ENCODE measurements around the gene HLA-E.
"Not testable (repeated sequence)": the region's sequence is repeated elsewhere in the genome, so short reads cannot be mapped to it uniquely, and the experiment has no call there.

The HLA-E gene

DNA sequence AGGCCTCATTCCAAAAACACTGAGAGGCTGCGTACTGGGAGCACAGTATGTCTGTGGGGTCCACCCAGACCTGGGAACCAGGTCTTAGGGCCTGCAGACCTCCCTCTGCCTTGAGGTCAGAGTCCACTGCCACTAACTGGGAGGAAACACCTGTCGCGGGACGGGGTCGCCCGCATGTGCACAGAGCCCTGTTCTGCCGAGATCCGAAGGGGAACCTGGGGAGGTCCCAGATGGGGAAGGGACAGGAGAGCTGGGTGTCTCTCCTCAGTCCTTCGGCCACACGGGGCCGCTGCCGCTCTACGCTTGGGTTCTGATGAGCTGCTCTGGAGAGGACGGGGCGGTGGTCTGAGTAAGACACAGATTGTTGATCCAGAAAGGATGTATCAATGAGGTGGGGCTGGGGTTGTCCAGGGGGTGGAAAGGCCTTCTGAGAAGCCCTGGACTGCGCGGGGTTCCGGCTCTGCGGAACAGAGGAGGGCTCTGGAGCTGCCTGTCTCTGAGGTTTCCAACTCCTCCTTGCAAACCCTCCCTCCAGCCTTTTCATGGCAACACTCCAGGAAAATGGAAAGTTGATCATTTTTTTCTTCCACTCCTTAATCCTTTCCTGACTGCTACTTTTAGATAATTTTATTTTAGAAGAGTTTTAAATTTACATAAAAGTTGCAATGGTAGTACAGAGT lies 7.2 kb upstream of the HLA-E start:
- no CpG with 5 or more reads among the region's 19 CpGs for WGBS (ENCODE audit: extremely low coverage, insufficient coverage, low lambda C conversion rate)
- peaks cover 11% of the 10 kb centered on the region for H3K27me3 ChIP-seq (ENCODE audit: insufficient read depth, low read length, poor library complexity)

GRCh38 chr6:30483677-30484279 lies 5.5 kb upstream of the HLA-E start:
- Histone ChIP-seq H2BK120ac (ENCODE audit: low read depth, low read length) (no peak overlapping the region), H3K36me3 (ENCODE audit: control insufficient read depth, insufficient read depth, low read length) (no peaks in the 10 kb centered on the region), H4K5ac (ENCODE audit: low read length) (no peak overlapping the region), H2BK5ac (ENCODE audit: low read length) (no peak overlapping the region), H3K56ac (ENCODE audit: low read length) (no peak overlapping the region), H3K4me3 (ENCODE audit: low read length) (no peak overlapping the region), H3K9ac (ENCODE audit: low read length) (no peak overlapping the region), H2BK15ac (replicated peaks; ENCODE audit: low read depth) (no peak overlapping the region), H3K23ac (ENCODE audit: low read length) (no peak overlapping the region), H3K4ac (ENCODE audit: low read depth, low read length) (no peak overlapping the region), H3K27ac (ENCODE audit: low read depth, low read length) (no peak overlapping the region), H3K79me1 (ENCODE audit: low read length) (no peaks in the 10 kb centered on the region), H4K8ac (ENCODE audit: low read depth, low read length) (no peak overlapping the region), H3K79me2 (ENCODE audit: control insufficient read depth, insufficient read depth, low read length) (no peaks in the 10 kb centered on the region), H3K4me2 (ENCODE audit: low read length) (no peak overlapping the region), H2AK5ac (ENCODE audit: low read length) (no peak overlapping the region), H3K18ac (ENCODE audit: low read length) (no peak overlapping the region), H3K4me1 (ENCODE audit: control insufficient read depth, low read depth, low read length) (no peaks in the 10 kb centered on the region), H3K27me3 (ENCODE audit: insufficient read depth, low read length, poor library complexity) (peaks cover 11% of the 10 kb centered on the region)
- no CpG with 5 or more reads among the region's 7 CpGs for WGBS (ENCODE audit: extremely low coverage, insufficient coverage, low lambda C conversion rate)
- peak; percentile 50 for DNase-seq

More for the DNA sequence above, 7.2 kb upstream of the HLA-E start:
- H4K5ac ChIP-seq (ENCODE audit: low read length); H2AK5ac ChIP-seq (ENCODE audit: low read length); H3K79me2 ChIP-seq (ENCODE audit: control insufficient read depth, insufficient read depth, low read length); H3K18ac ChIP-seq (ENCODE audit: low read length); H3K79me1 ChIP-seq (ENCODE audit: low read length); H3K9ac ChIP-seq (ENCODE audit: low read length); H3K27ac ChIP-seq (ENCODE audit: low read depth, low read length); H3K36me3 ChIP-seq (ENCODE audit: control insufficient read depth, insufficient read depth, low read length); H3K4me2 ChIP-seq (ENCODE audit: low read length); H2BK120ac ChIP-seq (ENCODE audit: low read depth, low read length); H3K4me3 ChIP-seq (ENCODE audit: low read length); H4K8ac ChIP-seq (ENCODE audit: low read depth, low read length); H2BK15ac ChIP-seq (replicated peaks; ENCODE audit: low read depth); H3K56ac ChIP-seq (ENCODE audit: low read length); H3K4ac ChIP-seq (ENCODE audit: low read depth, low read length); H3K4me1 ChIP-seq (ENCODE audit: control insufficient read depth, low read depth, low read length); H3K23ac ChIP-seq (ENCODE audit: low read length); H2BK5ac ChIP-seq (ENCODE audit: low read length): not testable (repeated sequence)
- peak; percentile 89 for DNase-seq

DNA sequence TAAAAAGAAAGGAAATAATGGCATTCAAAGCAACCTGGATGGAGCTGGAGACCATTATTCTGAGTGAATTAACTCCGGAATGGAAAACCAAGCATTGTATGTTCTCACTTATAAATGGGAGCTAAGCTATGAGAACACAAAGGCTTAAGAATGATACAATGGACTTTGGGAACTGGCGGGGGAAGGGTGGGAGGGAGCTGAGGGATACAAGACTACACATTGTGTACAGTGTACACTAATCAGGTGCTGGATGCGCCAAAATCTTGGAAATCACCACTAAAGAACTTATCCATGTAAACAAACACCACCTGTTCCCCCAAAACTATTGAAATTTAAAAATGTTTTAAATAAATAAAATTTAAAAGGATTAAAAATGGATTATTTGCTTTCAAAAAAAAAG lies 4.1 kb upstream of the HLA-E start:
- no CpG with 5 or more reads among the region's 3 CpGs for WGBS (ENCODE audit: extremely low coverage, insufficient coverage, low lambda C conversion rate)
- Histone ChIP-seq H2BK120ac (ENCODE audit: low read depth, low read length) (no peak overlapping the region), H2BK15ac (replicated peaks; ENCODE audit: low read depth) (no peak overlapping the region)

GRCh38 chr6:30487926-30488325 lies 1.4 kb upstream of the HLA-E start:
- H3K36me3 ChIP-seq (ENCODE audit: control insufficient read depth, insufficient read depth, low read length): no peaks in the 10 kb centered on the region
- H2AK5ac ChIP-seq (ENCODE audit: low read length): no peak overlapping the region
- no peak overlapping the region for H2BK5ac ChIP-seq (ENCODE audit: low read length)
- no peaks in the 10 kb centered on the region for H3K27me3 ChIP-seq (ENCODE audit: insufficient read depth, low read length, poor library complexity)
- no peak for DNase-seq
- WGBS (ENCODE audit: extremely low coverage, insufficient coverage, low lambda C conversion rate): no CpG with 5 or more reads among the region's 9 CpGs
- no peak overlapping the region for H2BK15ac ChIP-seq (replicated peaks; ENCODE audit: low read depth)
- no peak overlapping the region for H3K27ac ChIP-seq (ENCODE audit: low read depth, low read length)
- H3K4me1 ChIP-seq (ENCODE audit: control insufficient read depth, low read depth, low read length): peaks cover 2% of the 10 kb centered on the region
- H3K23ac ChIP-seq (ENCODE audit: low read length): no peak overlapping the region
- H3K18ac ChIP-seq (ENCODE audit: low read length): no peak overlapping the region
- H3K79me2 ChIP-seq (ENCODE audit: control insufficient read depth, insufficient read depth, low read length): no peaks in the 10 kb centered on the region
- H2BK120ac ChIP-seq (ENCODE audit: low read depth, low read length): no peak overlapping the region
- peaks cover 1% of the 10 kb centered on the region for H3K79me1 ChIP-seq (ENCODE audit: low read length)
- H3K4me3 ChIP-seq (ENCODE audit: low read length): no peak overlapping the region
- no peak overlapping the region for H3K4me2 ChIP-seq (ENCODE audit: low read length)
- no peak overlapping the region for H3K9ac ChIP-seq (ENCODE audit: low read length)
- H4K5ac ChIP-seq (ENCODE audit: low read length): no peak overlapping the region
- H3K4ac ChIP-seq (ENCODE audit: low read depth, low read length): no peak overlapping the region
- H3K56ac ChIP-seq (ENCODE audit: low read length): no peak overlapping the region
- no peak overlapping the region for H4K8ac ChIP-seq (ENCODE audit: low read depth, low read length)

More for the DNA sequence above, 4.1 kb upstream of the HLA-E start:
- no peak for DNase-seq
- Histone ChIP-seq H3K9ac (ENCODE audit: low read length) (no peak overlapping the region), H3K4me1 (ENCODE audit: control insufficient read depth, low read depth, low read length) (peaks cover under 1% of the 10 kb centered on the region), H3K79me1 (ENCODE audit: low read length) (no peaks in the 10 kb centered on the region), H4K8ac (ENCODE audit: low read depth, low read length) (no peak overlapping the region), H3K36me3 (ENCODE audit: control insufficient read depth, insufficient read depth, low read length) (no peaks in the 10 kb centered on the region), H3K18ac (ENCODE audit: low read length) (no peak overlapping the region), H3K27me3 (ENCODE audit: insufficient read depth, low read length, poor library complexity) (peaks cover 11% of the 10 kb centered on the region), H4K5ac (ENCODE audit: low read length) (no peak overlapping the region), H2BK5ac (ENCODE audit: low read length) (no peak overlapping the region), H3K79me2 (ENCODE audit: control insufficient read depth, insufficient read depth, low read length) (no peaks in the 10 kb centered on the region), H3K4ac (ENCODE audit: low read depth, low read length) (no peak overlapping the region), H3K23ac (ENCODE audit: low read length) (no peak overlapping the region), H3K56ac (ENCODE audit: low read length) (no peak overlapping the region), H3K4me3 (ENCODE audit: low read length) (no peak overlapping the region), H3K27ac (ENCODE audit: low read depth, low read length) (no peak overlapping the region), H2AK5ac (ENCODE audit: low read length) (no peak overlapping the region), H3K4me2 (ENCODE audit: low read length) (no peak overlapping the region)

DNA sequence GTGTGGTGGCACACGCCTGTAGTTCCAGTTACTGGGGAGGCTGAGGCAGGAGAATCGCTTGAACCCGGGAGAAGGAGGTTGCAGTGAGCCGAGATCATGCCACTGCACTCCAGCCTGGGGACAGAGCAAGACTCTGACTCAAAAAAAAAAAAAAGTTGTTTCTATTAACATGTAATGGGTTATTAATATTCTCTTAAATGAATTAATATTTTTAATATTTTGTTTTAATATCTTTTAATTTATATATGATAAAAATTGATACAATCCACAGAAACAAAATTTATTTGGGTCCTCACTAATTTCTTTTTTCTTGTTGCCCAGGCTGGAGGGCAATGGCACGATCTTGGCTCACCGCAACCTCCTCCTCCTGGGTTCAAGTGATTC lies 620 bp upstream of the HLA-E start:
- not testable (repeated sequence) for H3K36me3 ChIP-seq (ENCODE audit: control insufficient read depth, insufficient read depth, low read length); H3K18ac ChIP-seq (ENCODE audit: low read length); H3K9ac ChIP-seq (ENCODE audit: low read length); H3K79me2 ChIP-seq (ENCODE audit: control insufficient read depth, insufficient read depth, low read length); H3K27ac ChIP-seq (ENCODE audit: low read depth, low read length); H4K8ac ChIP-seq (ENCODE audit: low read depth, low read length); H2BK120ac ChIP-seq (ENCODE audit: low read depth, low read length); H3K4ac ChIP-seq (ENCODE audit: low read depth, low read length); H3K4me3 ChIP-seq (ENCODE audit: low read length); H3K4me1 ChIP-seq (ENCODE audit: control insufficient read depth, low read depth, low read length); H3K79me1 ChIP-seq (ENCODE audit: low read length); H3K23ac ChIP-seq (ENCODE audit: low read length); H3K27me3 ChIP-seq (ENCODE audit: insufficient read depth, low read length, poor library complexity); H4K5ac ChIP-seq (ENCODE audit: low read length); H2BK5ac ChIP-seq (ENCODE audit: low read length); H2BK15ac ChIP-seq (replicated peaks; ENCODE audit: low read depth); DNase-seq; H2AK5ac ChIP-seq (ENCODE audit: low read length); H3K4me2 ChIP-seq (ENCODE audit: low read length)
- peak overlapping the region; percentile 67 for H3K56ac ChIP-seq (ENCODE audit: low read length)
- WGBS (ENCODE audit: extremely low coverage, insufficient coverage, low lambda C conversion rate): no CpG with 5 or more reads among the region's 6 CpGs
